NCI-H146 (cell line): Measurements from ENCODE around the gene VPS4B.

Experiments
- DNase-seq: peaks from one replicate; lab custom pipeline; 2025; lab: John Stamatoyannopoulos, UW

The VPS4B gene

GRCh38 chr18:63430526-63430925 is 8.2 kb upstream of the VPS4B start:
- DNase-seq, result no peak

- DNase-seq, result no peak
Measured at GRCh38 chr18:63427558-63427957, 5.3 kb upstream of the VPS4B start.

- peak; percentile 95 for DNase-seq
Measured at GRCh38 chr18:63422864-63423304, 608 bp upstream of the VPS4B start.

GRCh38 chr18:63421514-63421913 is 762 bp downstream of the VPS4B start:
- no peak for DNase-seq

- no peak for DNase-seq
Measured at GRCh38 chr18:63412953-63413352, 9.3 kb downstream of the VPS4B start.

- DNase-seq, result no peak
Measured at GRCh38 chr18:63410792-63411191, 11.5 kb downstream of the VPS4B start.

GRCh38 chr18:63409301-63409700 is 13.0 kb downstream of the VPS4B start:
- no peak for DNase-seq

- no peak for DNase-seq
Measured at GRCh38 chr18:63407734-63408133, 14.5 kb downstream of the VPS4B start.

- DNase-seq, result no peak
Measured at GRCh38 chr18:63405986-63406385, 16.3 kb downstream of the VPS4B start.

- no peak for DNase-seq
Measured at GRCh38 chr18:63402246-63403162, 19.8 kb downstream of the VPS4B start.

GRCh38 chr18:63399300-63399699 is 23.0 kb downstream of the VPS4B start:
- no peak for DNase-seq

GRCh38 chr18:63397349-63397748 is 24.9 kb downstream of the VPS4B start:
- DNase-seq, result no peak

GRCh38 chr18:63395503-63395902 is 26.8 kb downstream of the VPS4B start:
- no peak for DNase-seq

GRCh38 chr18:63394954-63395353 is 27.3 kb downstream of the VPS4B start:
- no peak for DNase-seq

- no peak for DNase-seq
Measured at GRCh38 chr18:63387861-63388260, 34.4 kb downstream of the VPS4B start.

- no peak for DNase-seq
Measured at GRCh38 chr18:63382843-63383242, 39.4 kb downstream of the VPS4B start.

- no peak for DNase-seq
Measured at GRCh38 chr18:63379639-63379962, 42.7 kb downstream of the VPS4B start.

GRCh38 chr18:63378919-63379638 is 43.2 kb downstream of the VPS4B start:
- no peak for DNase-seq

GRCh38 chr18:63377275-63377980 is 44.8 kb downstream of the VPS4B start:
- DNase-seq, result no peak

- no peak for DNase-seq
Measured at GRCh38 chr18:63376538-63376937, 45.7 kb downstream of the VPS4B start.

- DNase-seq, result no peak
Measured at GRCh38 chr18:63374540-63374939, 47.7 kb downstream of the VPS4B start.

GRCh38 chr18:63373161-63373560 is 49.1 kb downstream of the VPS4B start:
- no peak for DNase-seq

GRCh38 chr18:63368611-63369010 is 53.7 kb downstream of the VPS4B start:
- no peak for DNase-seq
